ENCODE data around the gene FNDC8.
"Not testable (repeated sequence)": the region's sequence is repeated elsewhere in the genome, so short reads cannot be mapped to it uniquely, and the experiment has no call there.

FNDC8 gene

DNA sequence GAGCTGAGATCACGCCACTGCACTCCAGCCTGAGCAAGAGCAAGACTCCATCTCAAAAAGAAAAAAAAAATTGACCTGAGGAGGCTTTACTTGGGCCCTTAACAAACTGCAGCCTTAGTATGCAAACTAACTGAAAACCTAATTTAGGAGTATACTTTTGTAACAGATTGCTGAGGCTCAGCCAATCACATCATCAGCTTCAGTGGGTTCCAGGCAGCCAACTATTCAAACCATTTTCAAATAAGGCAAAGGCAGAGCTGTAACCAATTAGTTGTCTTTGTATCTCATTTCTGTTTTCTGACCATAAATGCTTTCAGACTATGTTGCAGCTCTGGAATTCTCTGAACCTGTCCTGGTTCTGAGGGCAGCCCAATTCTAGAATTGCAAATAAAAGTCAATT, 25.7 kb upstream of the FNDC8 start:
- DNase-seq: no peak

DNA sequence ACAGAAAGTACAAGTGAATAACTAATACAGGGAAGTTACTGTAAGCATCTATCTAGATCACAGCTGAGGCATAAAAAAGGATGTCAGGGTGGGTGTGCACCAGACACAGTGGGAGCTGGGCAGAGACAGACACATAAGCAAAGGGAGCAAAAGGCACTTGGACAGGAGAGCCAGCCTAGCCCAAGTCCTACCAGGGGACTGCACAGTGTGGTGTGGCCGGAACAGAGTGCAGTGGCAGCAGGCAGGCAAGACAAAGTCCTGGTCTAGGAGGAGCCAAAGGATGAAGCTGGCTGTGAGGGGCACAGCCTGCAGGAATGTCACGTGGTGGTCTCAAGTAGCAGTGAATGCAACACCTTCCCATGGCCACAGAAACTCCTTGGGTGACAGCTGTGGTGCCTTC, 23.6 kb upstream of the FNDC8 start:
- DNase-seq: no peak

DNA sequence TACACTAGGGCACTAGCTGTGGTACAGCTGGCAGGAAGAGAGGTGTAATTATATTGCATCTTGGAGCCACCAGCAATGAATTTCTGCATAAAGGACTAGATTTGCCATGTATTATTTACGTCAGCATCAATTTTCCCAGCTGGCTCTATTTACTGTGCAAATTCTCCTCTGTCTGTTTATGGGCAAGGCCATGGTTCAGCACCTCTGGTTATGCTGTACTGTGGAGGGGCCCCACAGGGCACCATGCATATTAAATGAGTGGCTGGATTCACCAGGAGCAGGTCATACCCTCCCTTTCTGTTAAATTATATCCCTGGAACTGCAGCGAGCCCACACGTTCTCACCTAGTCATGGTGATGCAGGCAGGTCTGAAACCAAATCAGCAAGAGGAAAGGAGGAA, 21.5 kb upstream of the FNDC8 start:
- DNase-seq: peak; percentile 76 to 89

DNA sequence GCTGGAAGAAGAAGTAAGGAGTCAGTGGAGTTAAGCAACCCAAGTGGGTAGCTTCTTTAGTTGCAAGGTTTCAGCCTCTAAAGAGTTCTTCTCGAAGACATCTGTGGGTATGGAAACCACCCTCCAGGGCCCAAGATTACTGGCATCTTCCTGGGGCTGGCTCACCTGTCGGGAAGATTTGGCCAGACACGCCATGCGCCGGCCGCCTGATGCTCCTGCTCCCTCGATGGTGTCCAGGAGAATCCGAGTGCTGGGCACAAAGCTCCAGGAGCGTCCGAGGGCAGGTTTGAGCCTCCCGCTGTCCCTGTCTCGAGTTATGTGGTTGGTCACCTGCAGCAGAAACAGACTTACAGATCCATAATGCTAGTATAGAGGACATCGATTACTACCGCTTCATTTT, 20.4 kb upstream of the FNDC8 start:
- DNase-seq: no peak

DNA sequence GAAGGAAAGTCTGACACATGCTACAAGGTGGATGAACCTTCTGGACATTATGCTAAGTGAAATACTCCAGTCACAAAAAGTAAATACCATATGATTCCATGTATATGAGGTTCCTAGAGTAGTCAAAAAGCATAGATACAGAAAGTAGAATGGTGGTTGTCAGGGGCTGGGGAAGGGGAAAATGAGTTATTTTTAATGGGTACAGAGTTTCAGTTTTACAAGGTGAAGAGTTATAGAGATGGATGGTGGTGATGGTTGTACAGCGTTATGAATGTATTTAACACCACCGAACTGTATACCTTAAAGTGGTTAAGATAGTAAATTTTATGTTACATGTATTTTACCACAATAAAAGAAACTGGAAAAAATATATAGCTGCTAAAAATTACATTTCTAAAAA, 19.7 kb upstream of the FNDC8 start:
- no peak for DNase-seq

DNA sequence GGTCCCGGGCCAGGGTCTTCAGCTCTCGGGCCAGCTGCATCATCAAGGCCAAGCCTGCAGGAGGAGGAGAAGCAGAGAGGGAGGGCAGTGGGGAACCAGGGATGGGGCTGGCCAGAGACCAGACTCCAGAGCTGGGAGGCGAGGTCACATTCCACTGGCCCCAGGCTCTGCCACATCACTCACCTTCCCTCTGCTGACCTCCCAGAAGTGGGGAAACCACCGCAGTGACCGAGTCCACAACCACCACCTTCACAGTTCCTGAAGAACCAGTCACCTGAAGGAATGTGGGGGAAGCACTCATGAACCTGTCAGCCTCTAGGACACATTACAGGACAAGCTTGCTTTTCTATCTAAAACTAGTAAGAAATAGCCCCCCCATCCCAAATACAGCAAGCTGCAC, 18.1 kb upstream of the FNDC8 start:
- no peak for DNase-seq

DNA sequence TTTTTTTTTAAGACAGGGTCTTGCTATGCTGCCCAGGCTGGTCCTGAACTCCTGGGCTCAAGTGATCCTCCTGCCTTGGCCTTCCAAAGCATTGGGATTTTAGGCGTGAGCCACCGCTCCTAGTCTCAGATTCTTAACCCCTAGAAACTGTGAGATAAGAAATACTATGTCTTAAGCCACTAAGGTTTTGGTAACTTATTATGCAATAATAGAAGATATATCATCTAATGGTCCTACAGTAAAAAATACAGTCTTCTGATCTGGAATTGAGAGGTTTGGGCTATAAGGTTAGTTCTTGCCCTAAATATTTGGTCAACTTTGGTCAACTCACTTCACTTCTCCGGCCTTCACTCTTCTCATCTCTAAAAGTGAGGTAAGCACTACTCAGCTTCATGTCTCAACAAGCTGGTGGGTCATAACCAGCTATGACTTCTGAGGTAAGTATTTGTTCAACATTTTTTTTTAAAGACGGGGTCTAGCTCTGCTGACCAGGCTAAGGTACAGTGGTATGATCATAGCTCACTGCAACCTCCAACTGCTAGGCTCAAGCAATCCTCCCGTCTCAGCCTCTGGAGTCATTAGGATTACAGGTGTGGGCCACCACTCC, 16.5 kb upstream of the FNDC8 start:
- DNase-seq: no peak

DNA sequence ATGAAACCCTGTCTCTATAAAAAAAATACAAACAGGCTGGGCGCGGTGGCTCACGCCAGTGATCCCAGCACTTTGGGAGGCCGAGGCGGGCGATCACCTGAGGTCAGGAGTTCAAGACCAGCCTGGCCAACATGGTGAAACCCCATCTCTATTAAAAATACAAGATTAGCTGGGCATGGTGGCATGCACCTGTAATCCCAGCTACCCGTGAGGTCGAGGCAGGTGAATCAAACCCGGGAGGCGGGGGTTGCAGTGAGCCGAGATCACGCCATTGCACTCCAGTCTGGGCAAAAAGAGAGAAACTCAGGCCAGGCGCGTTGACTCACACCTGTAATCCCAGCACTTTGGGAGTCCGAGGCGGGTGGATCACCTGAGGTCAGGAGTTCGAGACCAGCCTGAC, 10.6 kb upstream of the FNDC8 start:
- DNase-seq: not testable (repeated sequence)

DNA sequence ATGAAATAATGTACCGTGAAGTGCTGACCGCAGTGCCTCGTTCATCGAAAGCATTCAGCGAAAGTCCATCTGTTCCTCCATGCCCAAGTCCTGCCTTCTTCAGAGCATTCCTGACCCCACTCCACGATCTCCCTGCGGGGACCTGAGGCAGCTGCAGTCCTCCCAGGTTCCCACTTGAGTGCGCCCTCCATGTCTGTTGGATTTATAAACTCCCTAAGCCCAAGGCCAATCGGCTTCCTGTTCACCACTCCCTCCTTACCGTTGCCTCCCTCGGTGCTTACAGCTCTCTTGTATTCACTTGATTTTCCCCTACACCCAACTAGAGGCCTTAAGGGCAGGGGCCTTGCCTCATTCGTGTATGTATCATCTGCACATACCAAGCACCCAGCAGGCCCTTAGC, 4.6 kb upstream of the FNDC8 start:
- no peak for DNase-seq

DNA sequence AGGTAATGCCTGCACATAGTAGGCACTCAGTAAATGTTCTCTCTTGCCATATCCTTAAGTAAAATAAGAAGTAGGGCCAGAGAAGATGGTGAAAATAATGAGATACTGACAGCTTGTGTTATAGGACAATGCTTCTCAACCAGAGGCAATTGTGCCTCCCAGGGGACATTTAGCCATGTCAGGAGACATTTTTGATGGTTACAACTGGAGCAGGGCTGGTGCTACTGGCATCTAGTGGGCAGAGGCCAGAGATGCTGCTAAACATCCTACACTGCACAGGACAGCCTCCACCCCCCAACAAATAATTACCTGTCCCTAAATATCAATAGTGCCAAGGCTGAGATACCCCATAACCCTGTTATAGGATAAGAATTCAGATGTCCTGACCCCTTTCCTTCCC, 3.4 kb upstream of the FNDC8 start:
- DNase-seq: peak in 1 of 2 experiments; percentile 55

DNA sequence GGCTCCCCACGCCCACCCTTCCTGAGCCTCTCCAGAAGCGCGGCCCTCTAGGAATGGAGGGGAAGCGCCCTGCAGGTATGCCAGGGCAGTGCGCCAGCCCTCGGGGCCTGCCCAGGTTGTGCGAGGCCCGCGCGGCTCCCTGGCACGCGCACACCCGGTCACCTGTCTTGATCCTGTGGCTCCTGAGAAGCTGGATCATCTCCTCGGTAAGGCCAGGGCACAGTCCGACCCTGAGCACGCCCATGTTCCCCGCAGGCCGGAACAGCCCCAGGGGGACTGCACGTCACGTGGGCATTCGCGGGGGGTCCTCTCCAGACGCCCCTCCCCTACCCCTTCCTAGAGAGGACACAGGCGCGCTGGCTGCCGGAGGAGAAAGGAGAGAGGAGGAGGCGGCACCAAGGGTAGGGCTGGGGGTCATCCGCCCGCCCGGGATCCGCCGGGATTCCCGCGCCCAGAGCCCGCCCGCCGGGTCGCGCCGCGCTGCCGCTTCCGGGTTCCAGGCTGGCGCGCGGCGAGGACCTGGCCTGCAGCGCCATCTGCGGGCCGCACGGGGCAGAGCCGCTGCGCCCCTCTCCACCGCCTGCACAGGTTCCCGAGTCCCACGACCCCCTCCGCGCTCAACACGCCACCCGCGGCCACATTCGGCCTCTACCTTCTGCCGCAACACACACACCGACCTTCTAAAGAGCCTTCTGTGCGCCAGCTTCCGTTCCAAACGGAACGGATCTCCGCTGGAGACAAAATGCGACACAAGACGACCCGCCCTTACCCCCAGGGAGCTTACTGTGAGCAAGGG, 1.8 kb upstream of the FNDC8 start, which contains the start of gene RAD51D:
Gene RAD51D (minus strand): TSS at position 491 of the 796 bp plus-strand sequence. CDS start 247 bp downstream, at position 244.
- peak; percentile 48 to 84 for DNase-seq

DNA sequence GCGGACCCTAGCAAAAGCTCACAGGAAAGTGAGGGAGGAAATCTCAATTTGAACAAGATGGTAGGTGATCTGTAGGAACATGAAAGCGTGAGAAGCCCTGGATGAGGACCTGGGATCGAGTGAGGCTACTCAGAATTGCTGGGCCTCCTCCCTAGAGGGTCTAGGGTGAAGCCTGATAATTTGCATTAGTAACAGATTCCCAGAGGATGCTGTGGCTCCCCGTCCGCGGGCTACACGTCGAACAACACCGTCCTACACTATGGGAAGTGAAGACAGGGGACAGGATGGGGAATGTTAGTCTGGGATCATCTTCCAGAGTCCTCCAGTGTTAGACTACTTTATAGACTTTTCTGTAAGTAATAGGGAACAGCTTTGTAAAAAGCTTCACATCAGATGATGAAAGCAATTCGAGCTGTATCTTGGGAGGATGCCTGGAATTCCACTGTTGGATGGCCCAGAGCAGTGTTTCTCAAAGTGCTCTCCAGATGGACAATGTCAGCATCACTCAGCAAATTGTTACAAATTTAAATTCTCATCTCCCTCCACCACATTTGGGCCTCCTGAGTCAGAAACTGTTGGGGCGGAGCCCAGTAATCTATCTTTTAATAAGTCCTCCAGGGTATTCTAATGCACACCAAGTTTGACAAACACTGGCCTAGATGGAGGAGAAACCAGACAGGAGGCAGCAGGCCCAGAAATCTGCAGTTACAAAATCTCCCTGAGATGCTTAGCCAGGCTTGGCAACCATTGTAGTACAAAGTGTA, 6.5 kb downstream of the FNDC8 start:
- DNase-seq: no peak

DNA sequence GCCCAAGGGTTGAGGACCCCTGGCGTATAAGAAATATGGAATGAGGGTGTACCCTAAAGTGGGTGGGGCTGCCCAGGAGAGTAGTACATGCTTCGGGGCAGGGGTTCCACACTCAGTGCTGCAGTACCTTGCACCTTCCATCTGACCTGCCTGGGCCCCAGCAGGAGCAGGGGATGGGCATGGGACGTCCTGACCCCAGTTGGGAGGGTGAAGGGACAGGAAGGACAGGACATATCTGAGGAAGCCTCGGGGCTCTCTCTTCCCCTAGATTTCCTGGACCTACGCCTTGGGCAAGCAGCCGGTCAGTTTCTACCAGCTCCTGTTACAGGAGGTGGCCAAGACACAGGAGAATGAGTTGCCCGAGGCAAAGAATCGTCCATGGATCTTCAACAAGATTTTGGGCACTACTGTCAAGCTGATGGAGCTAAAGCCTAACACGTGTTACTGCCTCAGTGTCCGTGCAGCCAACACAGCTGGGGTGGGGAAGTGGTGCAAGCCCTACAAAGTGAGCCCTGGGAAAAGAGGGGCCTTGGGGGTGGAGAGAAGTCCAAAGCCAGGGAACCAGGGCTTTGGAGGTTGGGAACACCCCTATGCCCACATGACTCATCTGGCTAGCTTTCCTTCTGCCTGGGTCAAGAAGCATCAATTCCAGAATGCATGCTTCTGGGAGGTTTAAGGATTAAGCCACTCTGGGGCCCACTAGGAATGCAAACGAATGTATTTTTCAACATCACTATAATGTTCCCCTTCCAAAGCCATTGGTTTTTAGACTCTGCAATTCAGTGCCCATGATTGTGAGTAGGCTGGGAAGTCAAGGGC, 7.9 kb downstream of the FNDC8 start:
- DNase-seq: no peak

DNA sequence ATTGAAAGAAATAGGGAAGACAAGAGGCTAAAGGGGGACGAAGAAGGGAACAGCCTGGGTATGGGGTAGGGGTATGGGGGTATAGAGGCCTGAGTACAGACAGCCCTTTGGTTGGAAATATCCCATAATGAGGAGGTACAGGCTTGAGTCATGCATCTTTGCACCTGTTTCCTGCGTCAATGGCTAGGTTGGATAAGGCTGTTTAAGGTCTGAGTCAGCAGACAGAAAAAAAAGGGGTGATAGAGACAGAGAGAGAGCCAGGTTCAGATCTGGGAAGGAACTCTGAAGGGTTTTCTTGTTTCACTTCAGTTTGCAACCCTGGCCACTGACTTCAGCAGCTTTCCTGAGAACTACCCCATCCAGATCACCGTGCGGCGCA, 8.5 kb downstream of the FNDC8 start:
- no peak for DNase-seq

DNA sequence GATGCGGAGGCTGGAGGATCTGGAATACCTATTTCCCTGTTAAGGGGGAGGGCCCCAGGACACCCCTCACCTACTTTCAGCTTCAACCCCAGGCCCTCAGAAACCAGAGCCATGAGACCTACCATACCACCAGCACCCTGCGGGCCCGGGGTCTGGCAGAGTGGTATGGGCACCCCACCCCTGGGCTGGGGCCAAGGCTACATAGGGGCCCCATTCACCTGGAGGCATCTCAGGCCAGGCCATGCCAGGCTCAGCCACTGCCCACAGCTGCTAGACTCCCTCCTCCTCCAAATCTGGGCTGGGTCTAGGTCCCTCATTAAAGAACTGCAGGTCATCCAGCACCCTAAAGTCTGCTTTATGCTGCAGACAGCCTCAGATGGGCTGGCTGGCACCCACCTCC, 9.0 kb downstream of the FNDC8 start:
- DNase-seq: no peak

DNA sequence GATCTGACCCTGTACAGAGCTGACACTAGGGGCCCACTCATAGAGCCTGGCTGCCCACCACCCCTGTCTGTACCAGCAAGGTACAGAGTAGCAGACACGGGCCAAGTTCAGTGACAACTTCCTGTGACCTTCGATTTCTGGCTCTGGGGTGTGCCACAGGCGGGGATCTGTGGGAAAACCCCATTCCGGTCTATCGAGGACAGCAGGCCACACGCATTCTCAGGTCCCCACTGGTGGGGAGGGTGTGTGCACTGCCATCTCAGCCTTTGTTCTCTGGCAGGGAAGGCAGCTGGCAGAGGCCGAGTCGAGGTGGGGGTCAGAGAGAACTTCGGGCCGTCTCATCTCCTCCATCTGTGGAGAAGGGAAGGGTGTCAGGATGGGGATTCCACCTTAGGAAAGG, 10.7 kb downstream of the FNDC8 start:
- DNase-seq: no peak

DNA sequence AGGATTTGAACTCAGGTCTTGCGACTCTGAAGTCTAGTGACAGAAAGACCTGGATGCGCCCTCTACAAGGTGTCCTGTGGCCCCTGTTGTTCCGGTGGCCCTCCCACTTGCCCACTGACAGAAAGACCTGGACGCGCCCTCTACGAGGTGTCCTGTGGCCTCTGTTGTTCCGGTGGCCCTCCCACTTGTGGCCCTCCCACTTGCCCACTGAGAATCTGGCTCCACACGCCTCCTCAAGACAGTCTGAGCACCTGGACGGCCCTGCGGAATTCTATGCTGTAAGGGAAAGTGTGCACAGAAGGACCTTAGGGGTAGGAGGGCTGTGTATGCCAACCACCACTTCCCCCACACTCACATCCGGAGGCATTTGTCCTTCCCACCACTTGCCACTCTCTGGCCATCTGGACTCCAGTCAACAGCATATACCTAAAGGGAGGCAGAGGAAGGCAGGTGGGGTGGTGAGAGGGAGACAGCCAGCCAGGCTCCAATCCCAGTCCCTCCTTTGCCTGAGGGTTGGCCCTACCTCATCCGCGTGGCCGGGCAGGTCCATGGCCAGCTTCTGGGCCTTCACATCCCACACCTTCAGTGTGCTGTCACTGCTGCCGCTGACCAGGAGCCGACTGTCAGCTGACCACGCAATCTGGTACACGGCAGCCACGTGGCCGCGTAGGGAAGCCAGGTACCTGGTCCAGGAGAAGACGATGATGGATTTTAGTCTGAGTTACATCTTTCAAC, 11.6 kb downstream of the FNDC8 start:
- no peak for DNase-seq

DNA sequence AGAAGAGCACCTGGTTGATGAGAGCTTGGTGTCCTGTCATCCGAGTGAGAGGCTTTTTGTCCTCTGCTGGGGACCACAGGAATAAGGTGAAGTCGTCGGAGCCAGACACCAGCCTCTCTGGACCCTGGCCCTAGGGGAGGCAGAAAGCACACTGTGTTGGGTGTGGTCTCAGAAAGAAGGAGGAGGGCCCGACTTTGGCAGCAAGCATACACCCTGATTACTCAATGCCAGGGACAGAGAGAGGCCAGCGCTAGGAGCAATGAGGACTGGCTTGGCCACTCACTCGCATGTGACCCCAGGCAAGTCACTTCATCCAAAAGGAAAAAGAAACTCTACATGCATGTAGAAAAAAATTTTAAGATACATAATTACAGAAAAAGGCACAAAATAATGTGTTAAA, 13.9 kb downstream of the FNDC8 start:
- DNase-seq: no peak

DNA sequence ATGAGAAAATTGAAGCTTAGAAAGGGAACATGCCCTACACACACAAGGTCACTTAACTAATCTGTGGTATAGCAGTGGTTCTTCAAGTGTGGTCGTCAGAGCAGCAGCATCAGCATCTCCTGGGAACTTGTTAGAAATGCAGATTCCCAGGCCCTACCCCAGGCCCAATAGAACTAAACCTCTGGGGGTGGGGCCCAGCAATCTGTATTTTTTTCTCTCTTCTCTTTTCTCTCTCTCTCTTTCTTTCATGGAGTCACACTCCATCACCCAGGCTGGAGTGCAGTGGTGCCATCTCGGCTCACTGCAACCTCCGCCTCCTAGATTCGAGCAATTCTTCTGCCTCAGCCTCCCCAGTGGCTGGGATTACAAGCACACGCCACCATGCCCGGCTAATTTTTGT, 16.8 kb downstream of the FNDC8 start:
- no peak for DNase-seq

DNA sequence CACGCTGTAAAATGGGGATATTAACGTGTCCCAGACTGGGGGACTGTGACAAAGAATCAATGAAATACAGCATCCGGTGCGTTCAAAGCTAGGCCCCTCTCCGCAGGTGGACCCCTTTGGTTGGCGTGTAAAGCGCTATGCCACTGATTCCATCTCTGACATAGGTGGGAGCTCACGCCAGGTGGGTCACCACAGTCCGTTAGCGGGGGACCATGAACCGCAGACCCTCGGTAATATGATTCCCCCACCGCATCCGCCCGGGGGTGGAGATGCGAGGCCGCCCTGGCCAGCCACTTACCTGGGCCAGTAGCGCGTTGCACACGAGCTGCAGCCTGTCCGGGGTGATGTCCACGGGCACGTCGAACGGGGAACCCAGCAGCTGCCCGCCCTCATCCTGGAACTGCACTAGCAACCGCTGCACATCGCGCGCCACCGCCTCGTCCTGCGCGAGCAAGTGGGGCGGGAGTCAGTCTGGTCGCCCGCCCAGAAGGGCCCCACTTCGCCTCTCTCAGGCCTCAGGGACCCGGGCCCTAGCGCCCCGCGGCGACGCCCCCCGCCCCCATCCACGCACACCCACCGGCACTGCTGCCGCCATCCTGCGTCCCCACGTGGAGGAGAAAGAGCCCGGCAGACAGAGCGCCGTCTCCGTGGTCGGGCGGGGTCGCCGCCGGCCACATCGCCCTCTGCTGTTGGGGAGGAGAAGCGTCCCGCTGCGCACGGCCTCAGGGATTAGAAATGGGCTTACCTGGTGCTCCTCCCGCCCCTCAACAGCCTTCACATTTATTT, 20.5 kb downstream of the FNDC8 start, which contains the start of gene NLE1:
Gene NLE1 (minus strand): TSS at position 623 of the 786 bp plus-strand sequence. CDS start 28 bp downstream, at position 595.
- peak; percentile 63 to 85 for DNase-seq

DNA sequence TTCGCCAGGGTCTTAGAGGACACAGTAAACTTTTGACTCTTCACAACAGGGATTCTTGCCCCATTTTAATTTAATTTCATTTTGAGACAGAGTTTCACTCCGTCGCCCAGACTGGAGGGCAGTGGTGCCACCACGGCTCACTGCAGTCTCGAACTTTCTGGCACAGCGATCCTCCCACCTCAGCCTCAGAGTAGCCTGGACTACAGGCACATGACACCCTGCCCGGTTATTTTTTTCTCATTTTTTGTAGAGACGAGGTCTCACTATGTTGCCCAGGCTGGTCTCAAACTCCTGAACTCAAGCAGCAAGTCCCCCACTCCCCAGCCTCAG, 21.0 kb downstream of the FNDC8 start:
- DNase-seq: no peak

DNA sequence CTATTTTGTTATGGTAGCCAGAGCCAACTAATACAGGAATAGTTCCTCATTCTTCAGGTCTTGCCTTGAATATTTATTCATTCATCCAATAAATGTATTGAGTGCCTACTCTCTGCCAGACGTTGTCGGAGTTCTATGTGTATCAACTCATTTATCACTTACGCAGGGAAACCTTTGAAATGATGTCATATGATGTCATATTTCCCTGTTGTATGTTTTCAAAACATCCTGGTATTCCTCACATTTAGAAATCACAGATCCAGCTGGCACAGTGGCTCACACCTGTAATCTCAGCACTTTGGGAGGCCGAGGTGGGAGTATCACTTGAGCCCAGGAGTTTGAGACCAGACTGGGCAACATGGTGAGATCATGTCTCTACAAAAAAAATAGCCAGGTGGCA, 23.4 kb downstream of the FNDC8 start:
- DNase-seq: no peak
